Tibial nerve (tissue), 3 donors: ENCODE measurements around the gene MRTFA.

Experiments used
- POLR2A ChIP-seq, 2 donors: fragments of 450-650 bp; IDR thresholded peaks; one replicate each; pipeline ENCODE4 v1.6.1; 2017; ENCODE audit warnings: antibody characterized with exemption in 2 of 2, mild to moderate bottlenecking in 2 of 2, moderate library complexity in 2 of 2
- TF ChIP-seq, protein P1 (sequence below), 5 experiments: fragments of 200-600 bp in 3 of 5; fragments of 450-650 bp in 2 of 5; sonication (generic) in 3 of 5; IDR thresholded peaks; one replicate each; pipeline ENCODE4 v1.5.1; 2016 to 2019; ENCODE audit warnings: antibody characterized with exemption in 5 of 5, mild to moderate bottlenecking in 3 of 5, moderate library complexity in 2 of 5

DNA sequence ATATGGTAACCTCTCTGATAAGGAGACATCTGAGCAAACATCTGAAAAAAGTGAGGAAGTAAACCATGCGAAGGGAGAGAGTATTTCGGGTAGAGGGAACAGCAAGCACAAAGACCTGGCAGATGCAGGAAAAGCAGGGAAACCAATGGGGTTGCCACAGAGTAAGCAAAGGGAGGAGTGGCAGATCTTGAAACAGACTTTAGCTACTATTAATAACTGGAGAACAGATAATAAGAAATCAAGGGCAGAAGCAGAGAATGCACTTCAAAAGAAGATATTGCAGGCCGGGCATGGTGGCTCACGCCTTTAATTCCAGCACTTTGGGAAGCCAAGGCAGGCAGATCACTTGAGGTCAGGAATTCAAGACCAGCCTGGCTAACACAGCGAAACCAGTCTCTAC, 18.1 kb downstream of the MRTFA start:
- TF ChIP-seq, protein P1, sequence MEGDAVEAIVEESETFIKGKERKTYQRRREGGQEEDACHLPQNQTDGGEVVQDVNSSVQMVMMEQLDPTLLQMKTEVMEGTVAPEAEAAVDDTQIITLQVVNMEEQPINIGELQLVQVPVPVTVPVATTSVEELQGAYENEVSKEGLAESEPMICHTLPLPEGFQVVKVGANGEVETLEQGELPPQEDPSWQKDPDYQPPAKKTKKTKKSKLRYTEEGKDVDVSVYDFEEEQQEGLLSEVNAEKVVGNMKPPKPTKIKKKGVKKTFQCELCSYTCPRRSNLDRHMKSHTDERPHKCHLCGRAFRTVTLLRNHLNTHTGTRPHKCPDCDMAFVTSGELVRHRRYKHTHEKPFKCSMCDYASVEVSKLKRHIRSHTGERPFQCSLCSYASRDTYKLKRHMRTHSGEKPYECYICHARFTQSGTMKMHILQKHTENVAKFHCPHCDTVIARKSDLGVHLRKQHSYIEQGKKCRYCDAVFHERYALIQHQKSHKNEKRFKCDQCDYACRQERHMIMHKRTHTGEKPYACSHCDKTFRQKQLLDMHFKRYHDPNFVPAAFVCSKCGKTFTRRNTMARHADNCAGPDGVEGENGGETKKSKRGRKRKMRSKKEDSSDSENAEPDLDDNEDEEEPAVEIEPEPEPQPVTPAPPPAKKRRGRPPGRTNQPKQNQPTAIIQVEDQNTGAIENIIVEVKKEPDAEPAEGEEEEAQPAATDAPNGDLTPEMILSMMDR (IDR thresholded peaks at IDR 0.05): no peak
- no peak for TF ChIP-seq POLR2A (IDR thresholded peaks at IDR 0.05)
